Heart left ventricle (tissue), 13 donors: ENCODE measurements around the gene ATAD5.

Source experiments
- POLR2A ChIP-seq, 2 donors: fragments of 450-650 bp; IDR thresholded peaks; one replicate each; pipeline ENCODE4 v1.6.1; 2017; ENCODE audit warnings: antibody characterized with exemption in 2 of 2, mild to moderate bottlenecking in 2 of 2, moderate library complexity in 2 of 2
- TF ChIP-seq, protein P1 (sequence below), 12 donors: fragments of 200-600 bp; sonication (generic) in 4 of 12; IDR thresholded peaks; one replicate each; pipeline versions ENCODE4 v1.5.0 to v1.8.0; 2018 to 2022; ENCODE audit warnings: antibody characterized with exemption in 12 of 12, mild to moderate bottlenecking in 5 of 12
- donor health status: ischemic (EF 13 %, LVEDD 7.1; RV severe dilation, severe dysfunction).
- donor health status: DM: no; HTN: yes; CAD: no.
- donor health status: DM: no; HTN: no; CAD: no.
- donor health status: ischemic (EF 25% LVEDD 6.9; RV normal size, moderate dysfunction).
- donor health status: ischemic (EF 25% LVEDD 5.7; RV mildly dilated, moderate dysfunction).
- donor health status: ischemic (EF 35%, LVEDD 5.7; RV mildly dilated, moderate dysfunction).
- donor health status: nonischemic (EF 11% LVEDD 7.7; RV severe dilation, severe dysfunction).
- donor health status: DM: yes; HTN: yes; CAD: no.
- donor health status: PGD.
- donor health status: ischemic (EF 29% LVEDD 5.4; RV normal size, mild dysfunction).
- donor health status: nonischemic (EF 23%, LVEDD 6.1; RV moderate dilation, normal function).

- no peak for TF ChIP-seq POLR2A (IDR thresholded peaks at IDR 0.05)
- TF ChIP-seq, protein P1, sequence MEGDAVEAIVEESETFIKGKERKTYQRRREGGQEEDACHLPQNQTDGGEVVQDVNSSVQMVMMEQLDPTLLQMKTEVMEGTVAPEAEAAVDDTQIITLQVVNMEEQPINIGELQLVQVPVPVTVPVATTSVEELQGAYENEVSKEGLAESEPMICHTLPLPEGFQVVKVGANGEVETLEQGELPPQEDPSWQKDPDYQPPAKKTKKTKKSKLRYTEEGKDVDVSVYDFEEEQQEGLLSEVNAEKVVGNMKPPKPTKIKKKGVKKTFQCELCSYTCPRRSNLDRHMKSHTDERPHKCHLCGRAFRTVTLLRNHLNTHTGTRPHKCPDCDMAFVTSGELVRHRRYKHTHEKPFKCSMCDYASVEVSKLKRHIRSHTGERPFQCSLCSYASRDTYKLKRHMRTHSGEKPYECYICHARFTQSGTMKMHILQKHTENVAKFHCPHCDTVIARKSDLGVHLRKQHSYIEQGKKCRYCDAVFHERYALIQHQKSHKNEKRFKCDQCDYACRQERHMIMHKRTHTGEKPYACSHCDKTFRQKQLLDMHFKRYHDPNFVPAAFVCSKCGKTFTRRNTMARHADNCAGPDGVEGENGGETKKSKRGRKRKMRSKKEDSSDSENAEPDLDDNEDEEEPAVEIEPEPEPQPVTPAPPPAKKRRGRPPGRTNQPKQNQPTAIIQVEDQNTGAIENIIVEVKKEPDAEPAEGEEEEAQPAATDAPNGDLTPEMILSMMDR (IDR thresholded peaks at IDR 0.05) = peak in 1 of 12 donors; percentile 12
Measured at GRCh38 chr17:30920282-30920681, 88.5 kb downstream of the ATAD5 start.
